Subcutaneous abdominal adipose tissue (tissue), 5 donors: ENCODE data around the gene MTR.
A peak's percentile ranks its signal among the peaks of the same experiment; 100 is the strongest.

Experiments used
- H3K27ac ChIP-seq: one replicate; pipeline ENCODE4 v1.7.0; 2013; ENCODE audit warnings: low read depth, mild to moderate bottlenecking, inconsistent platforms, low read length, moderate library complexity
- H3K27me3 ChIP-seq, 5 donors: one replicate each; pipeline ENCODE4 v1.7.0; 2013; ENCODE audit warnings: low read length in 5 of 5, inconsistent platforms in 1 of 5; ENCODE audit not compliant: control insufficient read depth in 5 of 5, insufficient read depth in 4 of 5
- H3K36me3 ChIP-seq, 5 donors: one replicate each; pipeline ENCODE4 v1.7.0; 2013; ENCODE audit warnings: low read length in 5 of 5; ENCODE audit not compliant: control insufficient read depth in 5 of 5, insufficient read depth in 5 of 5
- H3K4me1 ChIP-seq, 5 donors: one replicate each; pipeline ENCODE4 v1.7.0; 2013; ENCODE audit warnings: low read length in 5 of 5, mild to moderate bottlenecking in 3 of 5, moderate library complexity in 1 of 5; ENCODE audit not compliant: control insufficient read depth in 5 of 5, insufficient read depth in 5 of 5
- H3K4me3 ChIP-seq, 5 donors: one replicate each; pipeline ENCODE4 v1.7.0; 2013; ENCODE audit warnings: low read length in 5 of 5, low read depth in 1 of 5
- H3K9ac ChIP-seq, 5 donors: one replicate each; pipeline ENCODE4 v1.7.0; 2013; ENCODE audit warnings: low read length in 5 of 5, mild to moderate bottlenecking in 4 of 5, moderate library complexity in 3 of 5
- H3K9me3 ChIP-seq, 5 donors: one replicate each; pipeline ENCODE4 v1.7.0; 2013; ENCODE audit warnings: low read length in 5 of 5; ENCODE audit not compliant: control insufficient read depth in 5 of 5
- donor health status: healthy.
- donor health status: healthy.
- donor health status: healthy.
- donor health status: healthy.
- donor health status: healthy.

Gene MTR

GRCh38 chr1:236868625-236869467 lies 73.8 kb downstream of the MTR start:
- Histone ChIP-seq H3K4me1 (no peaks in the 10 kb centered on the region), H3K9me3 (no peaks in the 10 kb centered on the region), H3K4me3 (no peak overlapping the region), H3K27me3 (no peaks in the 10 kb centered on the region), H3K27ac (no peak overlapping the region), H3K9ac (no peak overlapping the region), H3K36me3 (peaks cover 16 to 53% (median 30%) of the 10 kb centered on the region in 5 donors)

- no peaks in the 10 kb centered on the region for H3K27me3 ChIP-seq
- H3K4me3 ChIP-seq = no peak overlapping the region
- H3K27ac ChIP-seq = no peak overlapping the region
- no peaks in the 10 kb centered on the region for H3K4me1 ChIP-seq
- peaks cover 7 to 56% (median 30%) of the 10 kb centered on the region in 5 donors for H3K36me3 ChIP-seq
- no peaks in the 10 kb centered on the region for H3K9me3 ChIP-seq
- no peak overlapping the region for H3K9ac ChIP-seq
Observed at GRCh38 chr1:236869911-236870310, 74.8 kb downstream of the MTR start.

- H3K4me3 ChIP-seq = no peak overlapping the region
- H3K9ac ChIP-seq = no peak overlapping the region
- H3K27me3 ChIP-seq = no peaks in the 10 kb centered on the region
- H3K9me3 ChIP-seq = no peaks in the 10 kb centered on the region
- H3K4me1 ChIP-seq = no peaks in the 10 kb centered on the region
- H3K36me3 ChIP-seq = peaks cover 7 to 61% (median 31%) of the 10 kb centered on the region in 5 donors
- H3K27ac ChIP-seq = no peak overlapping the region
Observed at GRCh38 chr1:236870721-236871120, 75.6 kb downstream of the MTR start.

GRCh38 chr1:236872075-236872666 lies 77.1 kb downstream of the MTR start:
- Histone ChIP-seq H3K27me3 (no peaks in the 10 kb centered on the region), H3K36me3 (peaks cover 20 to 66% (median 35%) of the 10 kb centered on the region in 5 donors)

GRCh38 chr1:236875975-236876374 lies 80.9 kb downstream of the MTR start:
- Histone ChIP-seq H3K27me3 (no peaks in the 10 kb centered on the region), H3K4me1 (no peaks in the 10 kb centered on the region), H3K27ac (no peak overlapping the region), H3K4me3 (no peak overlapping the region), H3K9ac (no peak overlapping the region), H3K36me3 (peaks cover 43 to 72% (median 44%) of the 10 kb centered on the region in 5 donors), H3K9me3 (no peaks in the 10 kb centered on the region)

More at GRCh38 chr1:236872075-236872666, 77.1 kb downstream of the MTR start:
- Histone ChIP-seq H3K9me3 (no peaks in the 10 kb centered on the region), H3K27ac (no peak overlapping the region), H3K9ac (peak overlapping the region in 1 of 5 donors; percentile 26), H3K4me3 (no peak overlapping the region), H3K4me1 (no peaks in the 10 kb centered on the region)

- no peaks in the 10 kb centered on the region for H3K4me1 ChIP-seq
- H3K9ac ChIP-seq = no peak overlapping the region
- H3K27me3 ChIP-seq = no peaks in the 10 kb centered on the region
- H3K27ac ChIP-seq = no peak overlapping the region
- no peaks in the 10 kb centered on the region for H3K9me3 ChIP-seq
- no peak overlapping the region for H3K4me3 ChIP-seq
- H3K36me3 ChIP-seq = peaks cover 42 to 79% (median 55%) of the 10 kb centered on the region in 5 donors
Observed at GRCh38 chr1:236877661-236878060, 82.6 kb downstream of the MTR start.

GRCh38 chr1:236880209-236880608 lies 85.1 kb downstream of the MTR start:
- Histone ChIP-seq H3K9me3 (no peaks in the 10 kb centered on the region), H3K27me3 (no peaks in the 10 kb centered on the region), H3K27ac (no peak overlapping the region), H3K36me3 (peaks cover 33 to 75% (median 55%) of the 10 kb centered on the region in 5 donors), H3K9ac (no peak overlapping the region), H3K4me3 (no peak overlapping the region), H3K4me1 (no peaks in the 10 kb centered on the region)

- peaks cover 28 to 75% (median 58%) of the 10 kb centered on the region in 5 donors for H3K36me3 ChIP-seq
- no peaks in the 10 kb centered on the region for H3K9me3 ChIP-seq
- no peaks in the 10 kb centered on the region for H3K4me1 ChIP-seq
- H3K9ac ChIP-seq = no peak overlapping the region
- H3K4me3 ChIP-seq = no peak overlapping the region
- no peak overlapping the region for H3K27ac ChIP-seq
- no peaks in the 10 kb centered on the region for H3K27me3 ChIP-seq
Observed at GRCh38 chr1:236882678-236883077, 87.6 kb downstream of the MTR start.

GRCh38 chr1:236886199-236886598 lies 91.1 kb downstream of the MTR start:
- Histone ChIP-seq H3K9ac (no peak overlapping the region), H3K4me1 (peaks cover 0 to 4% (median 0%) of the 10 kb centered on the region in 5 donors), H3K9me3 (no peaks in the 10 kb centered on the region), H3K36me3 (peaks cover 19 to 80% (median 73%) of the 10 kb centered on the region in 5 donors), H3K27ac (no peak overlapping the region), H3K27me3 (no peaks in the 10 kb centered on the region), H3K4me3 (no peak overlapping the region)

- peaks cover 19 to 83% (median 75%) of the 10 kb centered on the region in 5 donors for H3K36me3 ChIP-seq
- H3K4me3 ChIP-seq = no peak overlapping the region
- no peak overlapping the region for H3K27ac ChIP-seq
- H3K27me3 ChIP-seq = no peaks in the 10 kb centered on the region
- peaks cover 0 to 4% (median 0%) of the 10 kb centered on the region in 5 donors for H3K4me1 ChIP-seq
- H3K9ac ChIP-seq = no peak overlapping the region
- H3K9me3 ChIP-seq = no peaks in the 10 kb centered on the region
Observed at GRCh38 chr1:236887081-236887480, 92.0 kb downstream of the MTR start.
